HG03060 (cell line): ENCODE data around the gene PDE4D.

Source experiments
- ATAC-seq: cut with Tn5 transposase; IDR thresholded peaks from one replicate; pipeline ENCODE4 v1.9.1; 2021; ENCODE audit warnings: low read depth, moderate number of reproducible peaks; ENCODE audit not compliant: unreplicated experiment

The PDE4D gene

DNA sequence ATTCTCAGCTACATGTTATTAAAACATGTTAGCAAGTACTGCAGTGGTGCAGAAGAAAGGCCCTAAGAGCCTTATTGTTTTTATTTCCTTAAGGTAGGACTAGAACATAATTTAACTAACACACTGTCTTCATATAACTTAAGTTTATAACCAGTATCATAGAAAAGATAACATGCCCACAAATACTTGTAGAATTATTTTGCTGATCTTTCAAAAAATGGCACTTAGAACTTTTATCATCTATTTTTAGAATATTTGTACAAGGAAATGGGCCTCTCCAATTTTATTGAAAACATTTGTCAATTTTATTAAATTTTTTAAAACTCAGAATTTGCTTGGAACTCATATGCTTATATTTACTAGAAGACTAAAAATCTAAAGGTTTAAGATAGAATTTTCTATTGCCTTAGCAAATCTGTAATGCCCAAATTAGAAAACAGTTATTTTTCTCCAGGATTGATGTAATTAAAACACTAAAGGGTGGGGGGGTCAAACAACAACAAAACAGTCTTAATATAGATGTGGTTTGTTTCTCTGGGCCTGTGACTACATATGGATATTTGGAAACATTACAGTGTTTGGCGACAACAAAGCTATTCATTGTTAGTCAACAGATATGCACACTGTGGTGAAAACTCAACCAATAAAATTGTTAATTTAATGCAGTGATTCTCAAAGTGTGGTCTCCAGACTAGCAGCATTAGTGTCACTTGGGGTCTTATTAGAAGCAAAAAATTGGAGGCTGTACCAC lies 360.4 kb downstream of the PDE4D start:
- no peak for ATAC-seq

DNA sequence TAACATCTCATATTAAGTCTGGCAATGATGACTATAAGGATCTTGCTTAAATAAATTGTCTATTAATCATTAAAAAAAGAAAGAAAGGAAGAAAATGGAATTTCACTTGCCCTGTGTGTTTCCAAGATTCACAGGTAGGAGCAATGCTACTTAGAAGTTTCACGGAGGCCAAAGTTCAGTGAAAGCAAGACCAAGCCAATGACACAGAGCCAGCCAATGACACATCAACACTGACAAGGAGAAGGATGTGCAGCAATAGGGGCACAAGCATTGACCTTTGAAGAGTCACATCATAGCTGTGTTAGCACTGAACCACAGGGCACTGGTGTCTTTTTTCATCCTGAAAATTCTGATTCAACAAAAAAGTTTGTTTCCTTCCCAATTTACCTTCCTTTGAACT lies 364.3 kb downstream of the PDE4D start:
- no peak for ATAC-seq

DNA sequence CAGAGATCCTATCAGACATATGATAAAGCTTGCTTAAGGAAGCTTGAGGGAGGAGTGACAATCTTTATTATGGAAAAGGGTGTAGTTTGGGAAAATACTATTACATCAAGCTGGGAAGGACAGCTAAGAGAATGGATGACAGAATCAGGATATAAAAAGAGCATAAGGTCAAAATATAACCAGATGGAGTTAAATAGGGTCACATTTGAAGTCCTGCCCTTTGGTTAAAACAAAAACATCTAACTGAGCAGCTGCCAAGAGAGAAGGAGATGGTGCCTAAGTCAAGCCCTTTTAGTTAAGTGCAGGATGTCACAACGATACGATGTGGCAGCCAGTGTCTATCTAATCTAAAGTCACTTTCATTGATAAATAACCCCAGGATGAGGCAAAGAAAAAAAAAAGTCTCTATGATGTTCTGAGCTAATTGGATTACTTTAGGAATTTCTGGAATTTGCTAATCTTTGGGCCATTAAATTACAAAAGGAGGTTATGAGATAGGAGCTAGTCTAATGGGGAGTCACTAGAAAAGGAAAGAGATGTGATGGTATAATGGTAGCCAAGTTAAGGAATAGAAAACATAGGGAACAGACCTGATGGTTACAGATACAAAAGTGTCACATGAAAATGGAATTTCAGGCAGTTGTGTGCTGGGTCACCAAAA lies 365.2 kb downstream of the PDE4D start:
- no peak for ATAC-seq

DNA sequence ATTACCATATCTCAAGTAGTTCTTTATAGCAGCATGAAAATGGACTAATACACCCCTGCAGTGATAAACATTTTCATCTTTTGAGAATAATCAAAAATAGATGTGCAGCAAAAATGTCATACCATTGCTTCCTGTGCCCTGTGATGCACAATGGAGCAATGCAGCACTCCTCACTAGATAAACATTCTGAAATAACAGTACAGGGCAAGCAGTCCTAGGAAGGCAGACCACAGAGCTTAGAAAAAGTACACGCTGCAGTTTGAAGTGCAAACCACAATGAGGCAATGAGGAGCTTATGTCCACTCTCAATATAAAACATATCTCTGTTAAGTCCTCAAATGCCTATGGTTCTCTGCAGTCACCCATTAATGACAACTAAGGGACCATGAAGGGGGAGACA lies 367.6 kb downstream of the PDE4D start:
- no peak for ATAC-seq

DNA sequence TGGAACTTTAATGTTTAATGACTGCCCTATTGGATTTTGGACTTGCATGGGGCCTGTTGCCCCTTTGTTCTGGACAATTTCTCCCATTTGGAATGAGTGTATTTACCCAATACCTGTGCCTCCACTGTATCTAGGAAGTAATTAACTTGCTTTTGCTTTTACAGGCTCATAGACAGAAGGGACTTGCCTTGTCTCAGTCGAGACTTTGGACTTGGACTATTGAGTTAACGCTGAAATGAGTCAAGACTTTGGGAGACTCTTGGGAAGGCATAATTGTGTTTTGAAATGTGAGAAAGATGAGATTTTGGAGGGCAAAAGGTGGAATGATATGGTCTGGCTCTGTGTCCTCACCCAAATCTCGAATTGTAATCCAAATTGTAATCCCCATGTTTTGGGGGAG lies 368.2 kb downstream of the PDE4D start:
- no peak for ATAC-seq

DNA sequence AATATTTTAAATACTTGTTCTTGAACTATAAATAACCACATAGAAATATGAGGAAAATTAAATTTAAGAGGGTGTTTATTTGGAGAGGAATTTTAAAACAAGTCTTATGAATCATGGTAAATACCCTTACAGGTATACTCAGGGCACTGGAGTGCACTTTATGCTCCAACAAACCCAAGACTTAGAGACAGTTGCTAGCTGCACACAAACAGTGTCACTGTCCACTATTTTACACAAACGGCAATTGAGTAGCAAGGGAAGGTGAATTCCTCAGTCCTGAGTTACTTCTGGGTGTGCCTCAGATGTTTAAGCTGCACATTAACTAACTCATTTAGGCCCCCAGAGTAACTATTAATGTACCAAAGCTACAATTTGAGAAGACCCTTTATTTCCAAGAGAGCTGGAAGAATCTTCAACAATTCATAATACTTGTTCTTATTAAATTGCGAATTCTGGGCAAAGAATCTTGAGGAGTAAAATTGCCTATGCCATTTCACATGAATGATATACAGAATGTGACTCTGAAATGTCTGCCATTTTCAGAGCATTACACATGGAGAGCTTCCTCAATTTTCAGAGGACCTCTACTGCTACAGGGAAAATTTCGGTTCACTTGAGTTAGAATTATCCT lies 371.2 kb downstream of the PDE4D start:
- no peak for ATAC-seq

DNA sequence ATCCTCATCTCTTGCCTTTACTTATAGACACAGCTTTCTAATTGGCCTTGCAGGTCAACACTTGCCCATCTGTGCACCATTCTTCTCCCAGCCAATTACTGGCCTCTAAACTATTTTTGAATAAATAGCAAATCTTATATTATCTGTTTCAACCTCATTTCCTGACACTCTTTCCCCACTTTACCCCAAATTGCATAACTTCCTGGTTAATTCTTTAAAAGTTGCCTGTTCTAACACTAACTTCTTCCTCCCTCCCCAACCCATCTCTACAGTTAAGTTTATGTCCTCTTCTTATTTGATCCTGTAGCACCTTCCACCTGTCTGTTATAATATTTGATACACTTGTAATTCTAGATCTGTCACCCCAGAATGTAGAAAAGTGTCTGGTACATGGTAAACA lies 372.1 kb downstream of the PDE4D start:
- ATAC-seq = no peak

DNA sequence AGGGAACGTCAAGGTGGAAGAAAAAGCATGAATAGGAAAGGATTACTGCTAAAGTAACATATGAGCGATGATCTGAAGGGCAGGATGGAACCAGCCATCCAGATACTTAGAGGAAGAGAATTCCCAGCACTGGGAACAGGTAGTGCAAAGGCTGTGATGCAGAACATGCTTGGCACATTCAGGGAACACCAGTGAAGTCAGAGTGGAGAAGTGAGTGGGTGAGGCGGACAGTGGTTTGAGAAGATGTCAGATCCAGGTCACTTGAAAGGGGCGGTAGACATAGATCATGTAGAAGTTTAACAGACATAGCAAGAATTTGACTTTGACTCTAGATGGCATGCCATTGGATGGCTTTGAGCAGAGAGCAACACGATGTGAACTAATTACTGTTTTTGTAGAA lies 374.2 kb downstream of the PDE4D start:
- ATAC-seq = no peak

DNA sequence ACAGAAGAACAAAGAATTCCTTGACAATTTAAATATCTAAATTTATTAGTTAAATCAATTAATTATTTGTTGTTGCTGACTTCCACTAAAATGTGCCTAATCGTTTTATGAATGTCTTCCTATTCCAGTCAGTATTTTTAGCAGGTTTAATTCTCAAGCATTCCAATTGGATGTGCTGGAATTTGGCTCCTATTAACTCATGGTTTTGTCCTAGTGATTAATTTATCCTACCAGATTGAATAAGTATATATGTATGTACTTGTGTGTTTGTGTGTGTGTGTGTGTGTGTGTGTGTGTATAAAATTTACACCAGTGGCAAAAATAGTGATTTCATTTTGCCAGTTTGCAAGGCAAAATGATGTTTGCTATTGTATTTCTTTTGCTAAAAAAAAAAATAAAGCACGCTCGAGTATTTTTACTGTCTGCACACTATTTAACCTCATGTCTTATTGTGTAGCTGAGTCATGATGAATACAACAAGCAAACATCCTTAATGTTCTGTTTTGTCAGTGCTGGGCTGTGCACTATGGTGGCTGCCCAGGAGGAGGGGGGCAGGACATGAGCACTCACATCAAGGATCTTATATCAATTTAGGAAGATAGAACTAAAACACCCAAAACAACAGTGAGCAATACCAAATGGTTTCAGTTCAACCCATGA lies 375.5 kb downstream of the PDE4D start:
- ATAC-seq = no peak

DNA sequence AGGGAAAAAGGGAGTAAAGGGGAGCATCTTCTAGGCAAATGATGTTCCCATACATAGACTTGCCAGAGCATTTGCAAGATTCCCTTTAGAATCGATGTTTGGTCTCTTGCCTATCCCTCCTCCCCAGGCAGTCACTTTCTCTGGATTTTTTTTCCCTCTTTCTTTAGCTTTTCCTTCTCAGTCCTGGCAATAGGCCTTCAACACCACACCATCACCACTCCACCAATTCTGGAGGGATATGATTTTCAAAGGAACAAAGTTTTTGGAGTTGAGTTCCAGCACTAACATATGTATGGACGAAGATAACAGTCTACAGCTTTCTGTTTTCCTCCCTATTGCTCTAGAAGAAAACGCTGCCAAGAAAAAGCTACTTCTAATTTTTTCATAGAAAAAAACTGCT lies 377.4 kb downstream of the PDE4D start:
- no peak for ATAC-seq

DNA sequence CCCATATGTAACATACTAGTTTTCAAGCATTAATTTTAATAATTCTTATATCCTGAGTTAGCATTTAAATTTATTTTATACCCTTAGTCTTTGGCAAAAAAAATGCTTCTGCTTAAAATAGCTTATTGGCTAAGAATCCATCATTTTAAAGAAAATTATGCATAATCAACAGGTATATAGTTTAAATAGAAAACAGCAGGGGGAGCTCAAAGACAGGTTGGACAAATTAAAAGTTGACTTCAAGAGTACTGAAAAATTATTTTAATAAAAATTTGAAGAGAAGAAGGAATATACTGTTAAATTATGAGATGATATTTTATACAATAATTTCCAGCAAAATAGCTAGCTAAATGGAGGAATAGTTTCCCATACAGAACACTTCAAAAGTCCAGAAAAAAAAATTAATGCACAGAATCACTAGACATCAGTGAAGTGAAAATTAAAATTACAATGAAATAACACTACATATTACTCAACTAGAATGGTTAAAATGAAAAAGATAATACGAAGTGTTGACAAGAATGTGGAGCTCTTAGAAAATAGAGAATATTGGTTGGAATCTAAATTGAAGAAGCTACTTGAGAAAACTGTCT lies 387.1 kb downstream of the PDE4D start:
- ATAC-seq = no peak

DNA sequence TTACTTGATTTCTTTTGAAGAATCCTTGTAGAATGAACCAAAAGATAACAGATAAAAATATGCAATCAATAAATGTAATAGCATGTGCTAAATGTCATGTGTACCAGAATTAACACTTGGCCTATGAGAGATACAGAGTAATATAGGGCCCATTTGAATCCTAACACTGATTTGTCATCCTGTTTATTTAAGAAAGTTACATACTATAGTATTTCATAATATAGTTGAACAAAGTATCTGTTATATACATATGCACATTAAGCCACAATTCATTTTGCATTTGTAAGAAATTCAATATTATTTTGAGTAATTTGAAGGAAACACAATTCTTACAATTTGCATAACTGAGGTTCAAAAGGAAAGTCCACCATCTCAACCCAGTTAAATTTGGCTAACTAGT lies 389.5 kb downstream of the PDE4D start:
- no peak for ATAC-seq

DNA sequence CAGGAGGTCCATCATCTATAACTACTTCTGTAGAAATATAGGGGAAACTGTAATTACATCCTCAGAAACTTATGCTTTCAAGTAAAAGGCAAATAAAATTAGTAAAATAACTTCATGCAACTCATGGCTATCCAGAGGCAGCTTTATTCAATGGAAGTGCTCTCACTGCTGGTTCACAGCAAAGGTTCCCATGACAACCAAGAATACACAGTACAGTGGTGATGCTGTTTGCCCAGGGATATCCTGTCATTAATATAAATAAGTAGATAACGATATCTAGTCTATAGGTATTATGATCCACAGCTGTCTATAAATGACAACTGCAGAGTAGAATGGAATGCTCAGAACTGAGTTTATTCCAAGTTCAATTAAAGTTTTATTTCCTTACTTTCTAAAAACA lies 390.3 kb downstream of the PDE4D start:
- no peak for ATAC-seq

DNA sequence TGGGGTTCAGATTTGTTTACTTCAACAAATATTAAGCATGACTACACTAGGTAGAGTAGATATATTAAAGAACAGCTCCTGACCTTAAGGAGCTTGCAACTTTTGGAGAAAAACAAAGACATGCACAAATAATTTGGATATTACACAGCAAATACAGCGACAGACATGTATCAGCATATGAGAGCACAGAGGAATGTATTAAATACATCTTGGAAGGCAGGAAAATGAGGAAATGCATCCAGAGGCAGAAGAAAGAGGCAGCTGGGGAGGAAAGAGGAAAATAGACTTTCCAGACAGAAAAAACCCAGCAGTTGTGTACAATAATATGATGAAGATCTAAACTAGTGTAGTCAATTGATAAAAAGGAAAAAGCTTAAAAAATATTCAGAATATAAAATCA lies 392.2 kb downstream of the PDE4D start:
- ATAC-seq = no peak

DNA sequence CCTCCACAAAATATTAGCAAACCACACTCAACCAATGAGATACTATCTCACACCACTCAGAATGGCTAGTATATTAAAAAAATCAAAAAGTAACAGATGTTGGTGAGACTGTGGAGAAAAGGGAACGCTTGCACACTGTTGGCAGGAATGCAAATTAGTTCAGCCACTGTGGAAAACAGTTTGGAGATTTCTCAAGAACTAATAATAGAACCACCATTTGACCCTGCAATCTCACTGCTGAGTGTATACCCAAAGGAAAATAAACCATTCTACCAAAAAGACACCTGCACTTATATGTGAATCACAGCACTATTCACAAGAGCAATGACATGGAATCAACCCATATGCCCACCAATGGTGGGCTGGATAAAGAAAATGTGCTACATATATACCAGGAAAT lies 393.5 kb downstream of the PDE4D start:
- no peak for ATAC-seq

DNA sequence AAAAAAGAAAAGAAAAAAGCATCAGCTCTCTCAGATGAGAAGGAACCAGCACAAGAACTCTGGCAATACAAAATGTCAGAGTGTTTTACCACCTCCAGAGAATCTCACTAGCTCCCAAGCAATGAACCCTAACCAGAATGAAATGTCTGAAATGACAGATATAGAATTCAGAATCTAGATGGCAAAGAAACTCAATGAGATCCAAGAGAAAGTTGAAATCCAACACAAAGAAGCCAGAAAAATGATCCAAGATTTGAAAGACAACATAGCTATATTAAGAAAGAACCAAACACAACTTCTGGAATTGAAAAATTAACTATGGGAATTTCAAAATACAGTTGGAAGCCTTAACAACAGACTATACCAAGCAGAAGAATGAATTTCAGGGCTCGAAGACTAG lies 396.3 kb downstream of the PDE4D start:
- ATAC-seq = no peak

DNA sequence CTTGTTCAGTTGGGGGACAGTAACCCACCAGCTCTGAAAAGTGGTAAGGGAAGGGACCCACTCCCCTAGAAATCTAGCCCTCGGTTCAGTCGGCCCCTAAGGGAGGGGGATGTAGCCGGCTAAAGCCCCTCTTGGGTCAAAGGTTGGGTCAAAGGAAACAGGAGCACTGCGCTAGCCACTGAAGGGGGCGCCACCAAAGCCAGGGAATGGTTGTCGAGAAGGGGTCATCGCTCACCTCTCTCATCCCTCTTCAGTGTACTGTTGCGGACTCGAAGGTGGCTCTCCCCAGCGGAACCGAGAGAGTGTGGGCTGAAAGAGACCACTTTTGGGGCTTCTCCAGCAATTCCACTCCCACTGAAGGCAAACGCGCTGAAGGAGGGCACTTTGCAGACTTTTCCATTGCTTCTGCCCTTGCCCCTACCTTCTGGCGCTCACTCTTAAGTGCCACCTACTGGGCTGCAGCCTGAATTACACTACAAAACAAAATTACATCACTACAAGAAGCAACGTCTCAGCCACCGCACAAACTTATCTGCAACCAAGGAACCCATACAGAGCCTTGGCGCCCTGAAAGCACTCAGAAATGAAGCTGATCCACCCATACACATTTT lies 396.9 kb downstream of the PDE4D start:
- ATAC-seq = no peak

DNA sequence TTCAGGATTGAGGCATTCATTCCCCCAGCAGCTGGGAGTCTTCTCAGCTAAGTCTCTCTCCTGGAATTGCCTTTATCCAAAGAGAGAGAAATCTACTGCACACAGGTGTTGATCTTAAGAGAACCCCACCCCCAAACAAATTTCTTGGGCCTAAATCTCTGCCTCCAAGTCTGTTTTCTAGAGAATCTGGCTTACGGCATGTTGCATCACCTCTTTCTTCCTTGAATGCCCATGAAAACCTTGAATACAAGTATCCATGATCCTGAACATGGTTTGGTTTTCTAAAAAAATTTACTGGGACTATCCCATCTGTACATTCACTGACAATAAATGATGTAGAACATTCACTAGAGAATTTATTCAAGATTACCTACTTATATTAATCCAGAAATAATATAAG lies 401.6 kb downstream of the PDE4D start:
- no peak for ATAC-seq

DNA sequence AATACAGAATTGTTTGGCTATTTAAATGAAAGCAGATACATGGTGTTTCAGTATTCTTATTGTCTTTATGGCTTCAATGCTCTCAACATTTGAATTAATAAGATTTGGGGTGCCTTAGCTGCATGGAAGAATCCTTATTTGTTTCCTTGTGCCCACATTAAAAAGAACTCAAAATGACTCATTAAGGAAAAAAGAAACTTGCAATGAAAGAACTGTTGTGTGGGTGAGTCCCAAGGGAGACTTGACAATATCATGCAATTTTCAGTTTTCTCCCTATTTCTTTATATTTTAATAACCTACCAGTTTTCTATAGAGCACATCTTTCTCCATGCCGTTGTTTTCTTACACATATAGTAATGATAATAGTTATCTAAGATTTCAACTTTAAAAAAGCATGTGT lies 404.0 kb downstream of the PDE4D start:
- no peak for ATAC-seq
